CD14-positive monocyte (primary cell): ENCODE measurements around the gene PNISR. TPM values are rescaled to one million over a fixed set of nuclear protein-coding genes. Genes with fewer than 3 reads are reported as not detected.

ENCODE experiments used
- polyA plus RNA-seq, 3 donors: library from polyadenylated mRNA; depleted of rRNA in 1 of 3; unstranded in 2 of 3; stranded (reverse) in 1 of 3; fragments of 300-500 nt in 2 of 3; fragments of >200 nt in 1 of 3; fragmentation: Illumina TruSeq in 2 of 3; gene quantifications; 1 replicate in 2 of 3; 2 replicates in 1 of 3; pipeline ENCODE4 v1.2.3, GENCODE V29; 2012 to 2021

The PNISR gene
- polyA plus RNA-seq, 3 donors, result 28.9 to 75.4 (median 33.9) TPM

Other genes starting within 250 kb of the PNISR start
- not detected for gene FAXC, start 75.6 kb downstream of the PNISR start, polyA plus RNA-seq
- gene COQ3, start 31.1 kb downstream of the PNISR start, polyA plus RNA-seq, result 1 to 10 TPM; 1.5 to 2.3 (median 1.6) TPM
- gene USP45, start 90.1 kb upstream of the PNISR start, polyA plus RNA-seq, result 1 to 10 TPM; 1.9 to 2.5 (median 2.3) TPM
- 10 to 100 TPM; 14.9 to 41.9 (median 35.6) TPM for gene CCNC, start 143.4 kb upstream of the PNISR start, polyA plus RNA-seq
- not detected for gene PRDM13, start 181.5 kb upstream of the PNISR start, polyA plus RNA-seq